Ishikawa (cell line): ENCODE results near the gene S1PR3.

Experiments
- CEBPB ChIP-seq: IDR thresholded peaks from 2 replicates; pipeline ENCODE4 v1.6.1; 2012
- CREB1 ChIP-seq: IDR thresholded peaks from 2 replicates; pipeline ENCODE4 v1.6.1; 2012; ENCODE audit warnings: low read depth
- EGR1 ChIP-seq: IDR thresholded peaks from 2 replicates; pipeline ENCODE4 v1.6.1; 2012
- EP300 ChIP-seq: IDR thresholded peaks from 2 replicates; pipeline ENCODE4 v1.6.1; 2012; ENCODE audit warnings: borderline replicate concordance
- FOXM1 ChIP-seq: IDR thresholded peaks from 2 replicates; pipeline ENCODE4 v1.6.1; 2012; ENCODE audit warnings: low read depth, borderline replicate concordance
- MAX ChIP-seq: IDR thresholded peaks from 2 replicates; pipeline ENCODE4 v1.6.1; 2012
- NFIC ChIP-seq: IDR thresholded peaks from 2 replicates; pipeline ENCODE4 v1.6.1; 2012
- RAD21 ChIP-seq: IDR thresholded peaks from 2 replicates; pipeline ENCODE4 v1.6.1; 2012; ENCODE audit warnings: low read depth
- REST ChIP-seq: IDR thresholded peaks from 2 replicates; pipeline ENCODE4 v1.6.1; 2012; ENCODE audit warnings: low read depth, mild to moderate bottlenecking
- TAF1 ChIP-seq: IDR thresholded peaks from 2 replicates; pipeline ENCODE4 v1.6.1; 2012; ENCODE audit warnings: low read depth, mild to moderate bottlenecking
- TCF12 ChIP-seq: IDR thresholded peaks from 2 replicates; pipeline ENCODE4 v1.6.1; 2012; ENCODE audit warnings: low read depth
- TEAD4 ChIP-seq: IDR thresholded peaks from 2 replicates; pipeline ENCODE4 v1.6.1; 2012
- USF1 ChIP-seq: IDR thresholded peaks from 2 replicates; pipeline ENCODE4 v1.6.1; 2012
- YY1 ChIP-seq: IDR thresholded peaks from 2 replicates; pipeline ENCODE4 v1.6.1; 2012; ENCODE audit warnings: low read depth
- ZBTB7A ChIP-seq: IDR thresholded peaks from 2 replicates; pipeline ENCODE4 v1.6.1; 2012; ENCODE audit warnings: low read depth

Gene S1PR3

DNA sequence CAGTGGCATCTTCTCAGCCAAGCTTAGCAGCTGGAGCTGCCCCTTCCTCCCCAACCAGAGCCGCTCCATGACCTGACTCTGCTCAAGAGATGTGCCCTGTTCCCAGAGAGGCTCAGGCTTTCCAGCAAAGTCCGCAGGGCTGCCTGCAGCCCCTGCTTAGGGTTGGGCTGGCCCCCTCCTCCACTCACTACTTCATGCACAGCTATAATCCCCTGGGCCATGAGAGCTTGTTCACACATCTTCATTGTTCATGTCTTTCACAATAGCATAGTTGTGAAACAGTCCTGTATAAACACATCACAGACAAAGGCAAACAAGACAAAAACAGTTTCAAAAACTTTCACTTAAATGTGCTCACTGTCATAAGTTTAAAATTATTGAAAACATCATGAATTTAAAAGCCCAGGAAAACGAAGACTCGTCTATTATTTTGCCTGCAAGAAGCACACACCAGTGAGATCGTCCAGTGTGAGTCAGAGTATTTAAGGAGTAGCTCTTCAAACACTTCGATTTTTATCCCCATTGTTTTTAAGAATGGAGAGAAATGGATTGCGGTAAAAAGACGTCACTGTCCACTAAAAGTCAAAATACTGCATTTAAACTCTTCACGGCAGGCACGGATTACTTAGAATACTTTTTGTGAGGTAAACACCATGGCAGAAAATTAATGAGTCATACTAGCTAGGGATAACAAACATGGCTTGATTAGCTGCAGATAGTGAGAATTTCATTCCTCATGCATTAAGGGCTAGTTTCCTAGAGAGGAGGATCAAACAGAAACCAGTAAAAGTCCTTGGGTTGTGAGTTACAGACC lies 40.7 kb upstream of the S1PR3 start:
- TF ChIP-seq TEAD4 (no peak), EGR1 (no peak), CREB1 (no peak), TAF1 (no peak), FOXM1 (no peak), USF1 (no peak), CEBPB (no peak), YY1 (no peak), REST (no peak), ZBTB7A (no peak), EP300 (no peak), NFIC (no peak)

- no peak for TF ChIP-seq EGR1
- TF ChIP-seq CREB1, result no peak
- no peak for TF ChIP-seq RAD21
- no peak for TF ChIP-seq MAX
- TF ChIP-seq ZBTB7A, result no peak
- TF ChIP-seq TAF1, result no peak
- no peak for TF ChIP-seq TEAD4
- TF ChIP-seq EP300, result no peak
- TF ChIP-seq REST, result no peak
- no peak for TF ChIP-seq NFIC
- no peak for TF ChIP-seq CEBPB
- no peak for TF ChIP-seq USF1
- no peak for TF ChIP-seq YY1
These were observed 40.1 kb upstream of the S1PR3 start for GRCh38 chr9:88951155-88951542.

- TF ChIP-seq MAX, result no peak
- TF ChIP-seq REST, result no peak
- TF ChIP-seq EP300, result no peak
- no peak for TF ChIP-seq TCF12
- no peak for TF ChIP-seq TAF1
- TF ChIP-seq USF1, result no peak
- no peak for TF ChIP-seq TEAD4
- no peak for TF ChIP-seq NFIC
- TF ChIP-seq CEBPB, result no peak
- no peak for TF ChIP-seq FOXM1
- no peak for TF ChIP-seq ZBTB7A
- TF ChIP-seq EGR1, result no peak
- TF ChIP-seq YY1, result no peak
- TF ChIP-seq CREB1, result no peak
- no peak for TF ChIP-seq RAD21
These were observed 39.1 kb upstream of the S1PR3 start for GRCh38 chr9:88952086-88952615.
